ENCODE results near the gene MPO. TPM values are rescaled to one million over a fixed set of nuclear protein-coding genes. Genes with fewer than 3 reads are reported as not detected.

MPO gene
- total and polyA plus RNA-seq, 2 of the 8 experiments (the other 6 are each of a cell fraction or from before 2014, with no cell fraction given), result 0.06 to 0.74 TPM

DNA sequence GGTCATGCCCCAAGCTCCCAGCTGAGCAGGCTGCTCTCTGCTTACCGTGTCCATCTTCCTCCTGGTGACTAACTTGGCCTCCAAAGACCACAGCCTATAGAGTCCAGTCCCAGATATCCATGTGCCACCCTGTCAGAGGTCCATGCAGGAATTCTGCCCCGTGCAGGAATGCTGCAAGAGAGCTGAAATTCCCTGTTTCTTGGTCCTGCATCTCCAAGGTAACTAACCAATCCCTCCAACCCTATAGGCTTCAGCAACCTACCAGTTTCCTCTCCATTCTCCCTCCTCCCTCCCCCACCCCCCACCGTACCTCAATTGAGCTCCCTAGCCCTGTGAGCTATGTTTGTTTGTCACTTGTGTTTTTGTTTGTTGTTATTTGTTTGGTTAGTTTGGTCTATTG, 52.1 kb downstream of the MPO start:
- Histone ChIP-seq H3K4me3 (ENCODE audit: extremely low read depth in 1 of 4, insufficient read depth in 2 of 4, low read depth in 3 of 4, low read length in 4 of 4) (no peak overlapping the region), H3K79me1 (ENCODE audit: low read depth, low read length) (no peaks in the 10 kb centered on the region), H2BK5ac (ENCODE audit: low read depth, low read length) (no peak overlapping the region), H3K27ac (ENCODE audit: low read depth, low read length) (no peak overlapping the region), H4K91ac (replicated peaks; ENCODE audit: insufficient read length, low read length) (no peak overlapping the region), H3K56ac (replicated peaks; ENCODE audit: insufficient read length, low read depth, low read length) (no peak overlapping the region), H3K4me2 (ENCODE audit: insufficient read depth in 1 of 2, low read depth in 2 of 2, low read length in 2 of 2) (peak overlapping the region in 1 of 2 experiments; percentile 22; a peak in 2 of 4 replicates), H3K4me1 (replicated peaks in 1 of 4; ENCODE audit: control insufficient read depth in 3 of 4, insufficient read depth in 4 of 4, low read length in 3 of 4) (peaks cover 0 to 4% (median 0%) of the 10 kb centered on the region in 4 experiments; a peak in 4 of 7 replicates), H4K20me1 (replicated peaks in 1 of 2; ENCODE audit: control insufficient read depth in 1 of 2, insufficient read depth in 2 of 2, low read length in 2 of 2) (no peaks in the 10 kb centered on the region), H3K79me2 (ENCODE audit: control insufficient read depth in 1 of 2, insufficient read depth in 2 of 2, low read length in 2 of 2) (no peaks in the 10 kb centered on the region), H3K18ac (ENCODE audit: extremely low read depth, low read length) (0 out of 2 replicates have a peak overlapping the region, but pooled peaks have one; percentile 27), H2BK20ac (ENCODE audit: low read length) (peak overlapping the region; percentile 21; the same call in 1 of the 2 replicates), H3K23ac (ENCODE audit: insufficient read length) (no peak overlapping the region), H4K8ac (ENCODE audit: extremely low read depth, insufficient read depth, low read length) (no peak overlapping the region), H3K27me3 (replicated peaks in 1 of 4; ENCODE audit: control insufficient read depth in 3 of 4, extremely low read depth in 1 of 4, insufficient read depth in 3 of 4, low read length in 3 of 4) (peaks cover 1 to 18% (median 8%) of the 10 kb centered on the region in 4 experiments; a peak in 5 of 7 replicates), H3K9me3 (ENCODE audit: insufficient read depth in 2 of 2, low read depth in 1 of 2, low read length in 1 of 2) (no peaks in the 10 kb centered on the region), H2AK5ac (ENCODE audit: low read depth, low read length) (no peak overlapping the region), H2BK120ac (replicated peaks; ENCODE audit: low read depth, low read length) (no peak overlapping the region), H4K5ac (ENCODE audit: insufficient read length, low read depth, low read length) (no peak overlapping the region), H2BK15ac (ENCODE audit: low read length) (no peak overlapping the region), H3K4ac (replicated peaks; ENCODE audit: insufficient read length, low read depth, low read length) (no peak overlapping the region), H2AFZ (ENCODE audit: low read length) (no peak overlapping the region), H3K14ac (ENCODE audit: insufficient read length) (no peak overlapping the region), H3K9ac (replicated peaks in 1 of 4; ENCODE audit: extremely low read depth in 1 of 4, low read depth in 3 of 4, low read length in 3 of 4) (no peak overlapping the region), H2BK12ac (ENCODE audit: low read depth, low read length) (no peak overlapping the region), H3K36me3 (ENCODE audit: control insufficient read depth in 2 of 4, insufficient read depth in 4 of 4, low read length in 3 of 4) (no peaks in the 10 kb centered on the region), H3K23me2 (ENCODE audit: low read depth, low read length) (no peaks in the 10 kb centered on the region)
- ChIA-PET CTCF (ENCODE audit: partially characterized antibody) (interaction anchor here (1.1 to 2.7 kb wide), 11 partner anchors 9 to 76 kb away, joined by 3 to 15 read pairs (median 6); partner anchors contain the start of gene MKS1), POLR2A (ENCODE audit: partially characterized antibody) (interaction anchor here (0.7 to 1.5 kb wide), 5 partner anchors 10 to 146 kb away, joined by 3 to 7 read pairs (median 4); partner anchors contain the start of genes DYNLL2, LPO and MKS1)
- no peak for FAIRE-seq
- WGBS, 2 experiments (ENCODE audit: extremely low coverage in 1 of 2, insufficient coverage in 1 of 2, insufficient read length in 1 of 2, insufficient replicate concordance in 2 of 2, low coverage in 1 of 2, low lambda C conversion rate in 2 of 2, missing lambda C conversion rate in 1 of 2), result 72% methylated on average over 3 of the region's 3 CpGs; no CpG with 5 or more reads in 1 of the 2 experiments
- peak; percentile 35; the same call in 1 of the 2 replicates for TF ChIP-seq TEAD4 (IDR thresholded peaks at IDR 0.05; ENCODE audit: low read depth, low read length)
- TF ChIP-seq PHF8 (conservative IDR thresholded peaks at IDR 0.05; ENCODE audit: low read depth, low read length), result no peak
- no peak for DNase-seq (ENCODE audit: low read depth in 1 of 2, low spot score in 2 of 2)
